ENCODE results near the gene TRIO. TPM values are rescaled to one million over a fixed set of nuclear protein-coding genes. Genes with fewer than 3 reads are reported as not detected.

TRIO gene
- total RNA-seq, 1 experiment from 2014 or later, result 88.8 TPM

DNA sequence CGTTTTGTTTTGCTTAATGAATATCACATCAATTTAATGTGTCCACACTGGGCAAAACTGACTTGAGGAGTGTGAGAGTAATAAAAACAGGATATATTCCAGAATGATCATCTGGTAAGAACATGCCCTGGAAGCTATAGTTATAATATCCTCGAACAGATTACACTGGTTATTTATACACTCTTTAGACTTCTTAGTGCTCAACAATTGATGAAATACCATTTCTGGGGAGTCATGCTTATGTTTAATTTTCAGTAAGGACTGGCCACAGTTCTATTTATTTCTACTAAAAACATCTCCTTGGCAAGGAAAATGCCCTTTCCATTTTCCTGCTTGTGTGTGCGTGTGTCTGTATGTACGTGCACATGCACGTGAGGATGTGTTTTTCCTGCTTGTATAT is 205.0 kb downstream of the TRIO start:
- ATAC-seq, result no peak
- no peak for TF ChIP-seq FOXP1 (CRISPR knock-in tag; IDR thresholded peaks at IDR 0.05; ENCODE audit: borderline replicate concordance)
- TF ChIP-seq, protein P1, sequence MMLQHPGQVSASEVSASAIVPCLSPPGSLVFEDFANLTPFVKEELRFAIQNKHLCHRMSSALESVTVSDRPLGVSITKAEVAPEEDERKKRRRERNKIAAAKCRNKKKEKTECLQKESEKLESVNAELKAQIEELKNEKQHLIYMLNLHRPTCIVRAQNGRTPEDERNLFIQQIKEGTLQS (CRISPR knock-in tag; conservative IDR thresholded peaks at IDR 0.05), result no peak
- TF ChIP-seq, protein P2, sequence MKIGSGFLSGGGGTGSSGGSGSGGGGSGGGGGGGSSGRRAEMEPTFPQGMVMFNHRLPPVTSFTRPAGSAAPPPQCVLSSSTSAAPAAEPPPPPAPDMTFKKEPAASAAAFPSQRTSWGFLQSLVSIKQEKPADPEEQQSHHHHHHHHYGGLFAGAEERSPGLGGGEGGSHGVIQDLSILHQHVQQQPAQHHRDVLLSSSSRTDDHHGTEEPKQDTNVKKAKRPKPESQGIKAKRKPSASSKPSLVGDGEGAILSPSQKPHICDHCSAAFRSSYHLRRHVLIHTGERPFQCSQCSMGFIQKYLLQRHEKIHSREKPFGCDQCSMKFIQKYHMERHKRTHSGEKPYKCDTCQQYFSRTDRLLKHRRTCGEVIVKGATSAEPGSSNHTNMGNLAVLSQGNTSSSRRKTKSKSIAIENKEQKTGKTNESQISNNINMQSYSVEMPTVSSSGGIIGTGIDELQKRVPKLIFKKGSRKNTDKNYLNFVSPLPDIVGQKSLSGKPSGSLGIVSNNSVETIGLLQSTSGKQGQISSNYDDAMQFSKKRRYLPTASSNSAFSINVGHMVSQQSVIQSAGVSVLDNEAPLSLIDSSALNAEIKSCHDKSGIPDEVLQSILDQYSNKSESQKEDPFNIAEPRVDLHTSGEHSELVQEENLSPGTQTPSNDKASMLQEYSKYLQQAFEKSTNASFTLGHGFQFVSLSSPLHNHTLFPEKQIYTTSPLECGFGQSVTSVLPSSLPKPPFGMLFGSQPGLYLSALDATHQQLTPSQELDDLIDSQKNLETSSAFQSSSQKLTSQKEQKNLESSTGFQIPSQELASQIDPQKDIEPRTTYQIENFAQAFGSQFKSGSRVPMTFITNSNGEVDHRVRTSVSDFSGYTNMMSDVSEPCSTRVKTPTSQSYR (CRISPR knock-in tag; IDR thresholded peaks at IDR 0.05), result no peak
- TF ChIP-seq, protein P3, sequence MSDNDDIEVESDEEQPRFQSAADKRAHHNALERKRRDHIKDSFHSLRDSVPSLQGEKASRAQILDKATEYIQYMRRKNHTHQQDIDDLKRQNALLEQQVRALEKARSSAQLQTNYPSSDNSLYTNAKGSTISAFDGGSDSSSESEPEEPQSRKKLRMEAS (CRISPR knock-in tag; IDR thresholded peaks at IDR 0.05), result no peak
- TF ChIP-seq, protein P4, sequence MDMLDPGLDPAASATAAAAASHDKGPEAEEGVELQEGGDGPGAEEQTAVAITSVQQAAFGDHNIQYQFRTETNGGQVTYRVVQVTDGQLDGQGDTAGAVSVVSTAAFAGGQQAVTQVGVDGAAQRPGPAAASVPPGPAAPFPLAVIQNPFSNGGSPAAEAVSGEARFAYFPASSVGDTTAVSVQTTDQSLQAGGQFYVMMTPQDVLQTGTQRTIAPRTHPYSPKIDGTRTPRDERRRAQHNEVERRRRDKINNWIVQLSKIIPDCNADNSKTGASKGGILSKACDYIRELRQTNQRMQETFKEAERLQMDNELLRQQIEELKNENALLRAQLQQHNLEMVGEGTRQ (CRISPR knock-in tag; IDR thresholded peaks at IDR 0.05), result no peak
- TF ChIP-seq, protein P5, sequence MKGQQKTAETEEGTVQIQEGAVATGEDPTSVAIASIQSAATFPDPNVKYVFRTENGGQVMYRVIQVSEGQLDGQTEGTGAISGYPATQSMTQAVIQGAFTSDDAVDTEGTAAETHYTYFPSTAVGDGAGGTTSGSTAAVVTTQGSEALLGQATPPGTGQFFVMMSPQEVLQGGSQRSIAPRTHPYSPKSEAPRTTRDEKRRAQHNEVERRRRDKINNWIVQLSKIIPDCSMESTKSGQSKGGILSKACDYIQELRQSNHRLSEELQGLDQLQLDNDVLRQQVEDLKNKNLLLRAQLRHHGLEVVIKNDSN (CRISPR knock-in tag; IDR thresholded peaks at IDR 0.05), result no peak
- TF ChIP-seq, protein P6, sequence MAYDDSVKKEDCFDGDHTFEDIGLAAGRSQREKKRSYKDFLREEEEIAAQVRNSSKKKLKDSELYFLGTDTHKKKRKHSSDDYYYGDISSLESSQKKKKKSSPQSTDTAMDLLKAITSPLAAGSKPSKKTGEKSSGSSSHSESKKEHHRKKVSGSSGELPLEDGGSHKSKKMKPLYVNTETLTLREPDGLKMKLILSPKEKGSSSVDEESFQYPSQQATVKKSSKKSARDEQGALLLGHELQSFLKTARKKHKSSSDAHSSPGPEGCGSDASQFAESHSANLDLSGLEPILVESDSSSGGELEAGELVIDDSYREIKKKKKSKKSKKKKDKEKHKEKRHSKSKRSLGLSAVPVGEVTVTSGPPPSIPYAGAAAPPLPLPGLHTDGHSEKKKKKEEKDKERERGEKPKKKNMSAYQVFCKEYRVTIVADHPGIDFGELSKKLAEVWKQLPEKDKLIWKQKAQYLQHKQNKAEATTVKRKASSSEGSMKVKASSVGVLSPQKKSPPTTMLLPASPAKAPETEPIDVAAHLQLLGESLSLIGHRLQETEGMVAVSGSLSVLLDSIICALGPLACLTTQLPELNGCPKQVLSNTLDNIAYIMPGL (CRISPR knock-in tag; IDR thresholded peaks at IDR 0.05), result no peak
- H3K4me3 Mint-ChIP-seq, result no peak overlapping the region
- H3K27ac Mint-ChIP-seq, result peak overlapping the region; percentile 26
- peaks cover 17% of the 10 kb centered on the region for H3K4me1 Mint-ChIP-seq
- DNase-seq (ENCODE audit: low spot score), result no peak
- ChIA-PET POLR2A (no interaction called here), CTCF (no interaction called here)
- no peaks in the 10 kb centered on the region for H3K27me3 Mint-ChIP-seq (ENCODE audit: low read depth)
- peaks cover 35% of the 10 kb centered on the region for H3K36me3 Mint-ChIP-seq
- peaks cover 9% of the 10 kb centered on the region for H3K9me3 Mint-ChIP-seq

DNA sequence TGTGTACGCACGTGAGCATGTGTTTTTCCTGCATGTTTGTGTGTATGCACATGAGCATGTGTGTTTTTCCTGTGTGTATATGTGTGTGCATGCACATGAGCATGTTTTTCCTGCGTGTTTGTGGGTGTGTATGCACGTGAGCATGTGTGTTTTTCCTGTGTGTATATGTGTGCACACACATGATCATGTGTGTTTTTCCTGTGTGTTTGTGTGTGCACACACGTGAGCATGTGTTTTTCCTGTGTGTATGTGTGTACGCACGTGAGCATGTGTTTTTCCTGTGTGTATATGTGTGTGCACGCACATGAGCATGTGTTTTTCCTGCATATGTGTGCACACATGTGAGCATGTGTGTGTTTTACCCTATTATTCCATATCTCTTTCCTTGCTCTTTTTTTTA is 205.9 kb downstream of the TRIO start:
- TF ChIP-seq, protein P2 (CRISPR knock-in tag; IDR thresholded peaks at IDR 0.05), result no peak
- TF ChIP-seq FOXK1 (CRISPR knock-in tag; IDR thresholded peaks at IDR 0.05), result no peak
- peaks cover 9% of the 10 kb centered on the region for H3K9me3 Mint-ChIP-seq
- H3K27ac Mint-ChIP-seq, result peak overlapping the region; percentile 59
- ChIA-PET CTCF (no interaction called here), POLR2A (no interaction called here)
- no peak for ATAC-seq
- DNase-seq (ENCODE audit: low spot score), result no peak
- no peaks in the 10 kb centered on the region for H3K27me3 Mint-ChIP-seq (ENCODE audit: low read depth)
- H3K36me3 Mint-ChIP-seq, result peaks cover 35% of the 10 kb centered on the region
- no peak overlapping the region for H3K4me3 Mint-ChIP-seq
- H3K4me1 Mint-ChIP-seq, result peaks cover 12% of the 10 kb centered on the region

DNA sequence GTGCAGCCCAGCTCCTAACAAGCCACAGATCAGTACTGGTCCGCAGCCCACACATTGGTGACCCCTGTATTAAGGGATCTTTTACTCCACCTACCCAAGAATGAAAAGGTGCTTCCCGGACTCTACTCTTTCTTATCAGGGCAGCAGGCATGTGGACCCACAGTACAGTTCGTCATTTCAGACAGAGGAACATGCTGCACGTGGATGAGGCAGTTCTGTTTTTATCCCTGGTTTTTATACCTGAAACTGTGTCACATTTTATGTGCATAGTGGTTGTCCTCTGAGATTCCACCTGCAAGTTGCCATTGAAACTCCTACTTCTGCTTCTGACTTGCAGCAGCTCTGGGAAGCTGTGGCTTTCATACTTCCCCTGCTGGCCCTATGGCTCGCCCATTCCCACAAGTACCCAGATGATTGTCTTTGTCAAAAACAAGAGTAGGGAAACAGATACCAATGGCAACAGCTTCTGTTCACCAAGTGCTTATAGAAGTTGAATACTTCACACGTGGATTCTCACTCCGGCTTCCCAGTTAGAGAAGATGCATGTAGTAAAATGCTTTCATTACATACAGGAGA is 208.0 kb downstream of the TRIO start:
- Mint-ChIP-seq H3K4me3 (no peak overlapping the region), H3K4me1 (peaks cover 20% of the 10 kb centered on the region), H3K27ac (peak overlapping the region; percentile 57), H3K27me3 (ENCODE audit: low read depth) (no peaks in the 10 kb centered on the region), H3K36me3 (peaks cover 27% of the 10 kb centered on the region), H3K9me3 (peaks cover 9% of the 10 kb centered on the region)
- ATAC-seq (no peak), DNase-seq (ENCODE audit: low spot score) (no peak)
- TF ChIP-seq, protein P7, sequence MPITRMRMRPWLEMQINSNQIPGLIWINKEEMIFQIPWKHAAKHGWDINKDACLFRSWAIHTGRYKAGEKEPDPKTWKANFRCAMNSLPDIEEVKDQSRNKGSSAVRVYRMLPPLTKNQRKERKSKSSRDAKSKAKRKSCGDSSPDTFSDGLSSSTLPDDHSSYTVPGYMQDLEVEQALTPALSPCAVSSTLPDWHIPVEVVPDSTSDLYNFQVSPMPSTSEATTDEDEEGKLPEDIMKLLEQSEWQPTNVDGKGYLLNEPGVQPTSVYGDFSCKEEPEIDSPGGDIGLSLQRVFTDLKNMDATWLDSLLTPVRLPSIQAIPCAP (CRISPR knock-in tag; IDR thresholded peaks at IDR 0.05), result no peak
- TF ChIP-seq, protein P8, sequence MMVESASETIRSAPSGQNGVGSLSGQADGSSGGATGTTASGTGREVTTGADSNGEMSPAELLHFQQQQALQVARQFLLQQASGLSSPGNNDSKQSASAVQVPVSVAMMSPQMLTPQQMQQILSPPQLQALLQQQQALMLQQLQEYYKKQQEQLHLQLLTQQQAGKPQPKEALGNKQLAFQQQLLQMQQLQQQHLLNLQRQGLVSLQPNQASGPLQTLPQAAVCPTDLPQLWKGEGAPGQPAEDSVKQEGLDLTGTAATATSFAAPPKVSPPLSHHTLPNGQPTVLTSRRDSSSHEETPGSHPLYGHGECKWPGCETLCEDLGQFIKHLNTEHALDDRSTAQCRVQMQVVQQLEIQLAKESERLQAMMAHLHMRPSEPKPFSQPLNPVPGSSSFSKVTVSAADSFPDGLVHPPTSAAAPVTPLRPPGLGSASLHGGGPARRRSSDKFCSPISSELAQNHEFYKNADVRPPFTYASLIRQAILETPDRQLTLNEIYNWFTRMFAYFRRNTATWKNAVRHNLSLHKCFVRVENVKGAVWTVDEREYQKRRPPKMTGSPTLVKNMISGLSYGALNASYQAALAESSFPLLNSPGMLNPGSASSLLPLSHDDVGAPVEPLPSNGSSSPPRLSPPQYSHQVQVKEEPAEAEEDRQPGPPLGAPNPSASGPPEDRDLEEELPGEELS (CRISPR knock-in tag; IDR thresholded peaks at IDR 0.05), result no peak
- CTCF ChIA-PET, result interaction anchor here (0.6 to 2.8 kb wide), 28 partner anchors 9 to 341 kb away, joined by 3 to 30 read pairs (median 4); partner anchors contain the start of gene TRIO
- POLR2A ChIA-PET, result no interaction called here
